Kidney tubule cell (primary cell): Measurements from ENCODE around the gene KATNAL1.

Experiments
- DNase-seq: peaks from one replicate; pipeline ENCODE4 v3.0.0-alpha.2; 2018; ENCODE audit warnings: low spot score

KATNAL1 gene

GRCh38 chr13:30307194-30307970 is at the start of gene KATNAL1:
Gene KATNAL1 (minus strand): TSS chr13:30307551. CDS start chr13:30283777, 23,774 bp downstream.
- peak; percentile 75 for DNase-seq

- no peak for DNase-seq
These were observed 48.5 kb upstream of the KATNAL1 start for GRCh38 chr13:30355839-30356238.

GRCh38 chr13:30355384-30355699 is 48.0 kb upstream of the KATNAL1 start:
- no peak for DNase-seq

GRCh38 chr13:30354493-30355383 is 47.4 kb upstream of the KATNAL1 start:
- DNase-seq: no peak

GRCh38 chr13:30353471-30354215 is 46.3 kb upstream of the KATNAL1 start:
- DNase-seq: no peak

- DNase-seq: no peak
These were observed 45.7 kb upstream of the KATNAL1 start for GRCh38 chr13:30353060-30353459.

GRCh38 chr13:30352121-30352520 is 44.8 kb upstream of the KATNAL1 start:
- no peak for DNase-seq

GRCh38 chr13:30346789-30347167 is 39.4 kb upstream of the KATNAL1 start:
- no peak for DNase-seq

- no peak for DNase-seq
These were observed 38.9 kb upstream of the KATNAL1 start for GRCh38 chr13:30346153-30346788.

GRCh38 chr13:30345426-30346100 is 38.2 kb upstream of the KATNAL1 start:
- no peak for DNase-seq

- peak; percentile 79 for DNase-seq
These were observed 34.6 kb upstream of the KATNAL1 start for GRCh38 chr13:30341815-30342570.

GRCh38 chr13:30340331-30341250 is 33.2 kb upstream of the KATNAL1 start:
- peak; percentile 52 for DNase-seq

GRCh38 chr13:30339738-30340330 is 32.5 kb upstream of the KATNAL1 start:
- DNase-seq: peak; percentile 4

GRCh38 chr13:30338952-30339351 is 31.6 kb upstream of the KATNAL1 start:
- no peak for DNase-seq

GRCh38 chr13:30338331-30338851 is 31.0 kb upstream of the KATNAL1 start:
- DNase-seq: peak; percentile 50

- DNase-seq: no peak
These were observed 29.8 kb upstream of the KATNAL1 start for GRCh38 chr13:30337061-30337610.

GRCh38 chr13:30334663-30335386 is 27.5 kb upstream of the KATNAL1 start:
- peak; percentile 28 for DNase-seq

- DNase-seq: no peak
These were observed 26.3 kb upstream of the KATNAL1 start for GRCh38 chr13:30333616-30334015.
